ENCODE measurements around the gene VANGL1.

The VANGL1 gene

GRCh38 chr1:115706587-115707425 lies 65.0 kb downstream of the VANGL1 start:
- DNase-seq, result peak in 1 of 2 donors; percentile 11

- DNase-seq, result no peak
These were observed 69.3 kb downstream of the VANGL1 start for GRCh38 chr1:115710859-115711624.

GRCh38 chr1:115712911-115713609 lies 71.3 kb downstream of the VANGL1 start:
- DNase-seq, result no peak

GRCh38 chr1:115713906-115714305 lies 72.1 kb downstream of the VANGL1 start:
- no peak for DNase-seq

GRCh38 chr1:115714572-115715141 lies 72.9 kb downstream of the VANGL1 start:
- no peak for DNase-seq

- DNase-seq, result peak; percentile 16 to 28
These were observed 75.8 kb downstream of the VANGL1 start for GRCh38 chr1:115717541-115717940.

- DNase-seq, result no peak
These were observed 76.4 kb downstream of the VANGL1 start for GRCh38 chr1:115718011-115718754.

GRCh38 chr1:115719285-115719684 lies 77.5 kb downstream of the VANGL1 start:
- DNase-seq, result no peak

GRCh38 chr1:115722221-115722620 lies 80.5 kb downstream of the VANGL1 start:
- no peak for DNase-seq

DNA sequence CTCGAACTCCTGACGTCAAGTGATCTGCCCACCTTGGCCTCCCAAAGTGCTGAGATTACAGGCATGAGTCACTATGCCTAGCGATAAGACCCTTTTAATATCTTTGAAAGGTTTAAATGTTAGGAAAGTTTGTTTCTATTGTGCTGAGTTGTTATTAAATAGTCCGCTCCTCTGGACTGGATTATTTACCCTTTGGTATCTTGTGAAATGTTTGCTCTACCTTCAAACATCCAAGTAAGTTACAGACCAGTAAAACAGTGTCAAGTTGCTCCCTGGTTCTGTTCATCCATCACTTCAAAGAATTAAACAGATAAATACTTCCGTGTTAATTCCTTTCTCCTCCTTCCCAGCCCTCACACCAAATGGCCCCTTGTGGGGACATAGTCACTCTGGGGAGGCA lies 82.0 kb downstream of the VANGL1 start:
- DNase-seq, result no peak

GRCh38 chr1:115725600-115725999 lies 83.8 kb downstream of the VANGL1 start:
- DNase-seq, result no peak

GRCh38 chr1:115726161-115726560 lies 84.4 kb downstream of the VANGL1 start:
- no peak for DNase-seq

DNA sequence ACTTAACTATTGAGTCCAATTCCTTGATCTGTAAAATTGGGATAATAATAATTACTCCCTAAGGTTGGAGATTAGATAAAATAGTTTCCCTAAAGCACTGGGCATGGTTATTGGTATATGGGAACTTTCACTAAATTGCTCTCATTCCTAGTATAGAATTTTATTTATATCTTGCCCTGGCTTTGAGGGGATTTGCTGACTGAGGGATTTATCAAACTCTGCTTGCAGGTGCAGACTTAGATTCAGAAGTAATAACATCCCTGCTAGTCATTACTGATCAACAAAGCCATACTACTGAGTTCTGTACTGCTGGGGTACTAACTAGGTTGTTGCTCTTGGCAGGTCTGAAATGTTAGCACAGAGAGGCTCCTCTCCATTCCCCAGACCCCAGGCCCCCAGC lies 84.8 kb downstream of the VANGL1 start:
- DNase-seq, result no peak

GRCh38 chr1:115727706-115728249 lies 86.0 kb downstream of the VANGL1 start:
- DNase-seq, result peak; percentile 19 to 70

DNA sequence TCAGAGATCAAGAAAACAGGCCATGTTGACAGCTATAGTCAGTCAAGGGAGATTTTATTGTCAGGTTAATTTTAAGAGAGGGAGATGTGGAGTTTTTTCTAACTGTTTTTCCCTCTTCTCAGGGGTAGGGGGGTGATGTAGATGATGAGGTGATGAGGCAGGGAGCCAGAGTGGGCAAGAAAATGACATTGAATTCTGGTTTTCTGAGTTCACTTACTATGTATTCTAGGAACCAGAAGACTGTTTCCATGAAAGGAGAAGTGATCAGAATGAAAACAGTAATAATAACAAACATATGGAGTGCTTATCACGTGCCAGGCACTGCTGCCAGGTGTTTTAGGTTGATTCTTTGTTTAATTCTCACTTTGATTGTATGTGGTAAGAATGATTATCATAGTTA lies 86.6 kb downstream of the VANGL1 start:
- DNase-seq, result no peak

DNA sequence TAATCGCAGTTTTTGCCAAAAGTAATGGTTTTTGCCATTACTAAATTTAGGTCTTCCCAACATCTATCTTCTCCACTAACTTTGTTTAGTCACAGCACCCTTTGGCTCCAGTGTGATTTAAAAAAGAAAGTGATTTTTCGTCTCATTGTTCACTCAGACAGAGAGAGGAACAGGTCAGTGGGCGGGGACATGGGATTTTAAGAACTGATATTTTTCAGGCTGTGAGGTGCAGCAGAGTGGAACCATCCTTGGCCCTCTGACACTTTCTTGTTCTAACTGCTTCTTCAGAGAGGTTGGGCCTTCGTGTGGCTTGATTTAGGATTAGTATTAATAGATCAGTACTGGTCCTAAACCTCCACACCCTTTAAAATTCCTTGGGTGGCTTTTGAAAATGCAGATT lies 88.0 kb downstream of the VANGL1 start:
- DNase-seq, result no peak

DNA sequence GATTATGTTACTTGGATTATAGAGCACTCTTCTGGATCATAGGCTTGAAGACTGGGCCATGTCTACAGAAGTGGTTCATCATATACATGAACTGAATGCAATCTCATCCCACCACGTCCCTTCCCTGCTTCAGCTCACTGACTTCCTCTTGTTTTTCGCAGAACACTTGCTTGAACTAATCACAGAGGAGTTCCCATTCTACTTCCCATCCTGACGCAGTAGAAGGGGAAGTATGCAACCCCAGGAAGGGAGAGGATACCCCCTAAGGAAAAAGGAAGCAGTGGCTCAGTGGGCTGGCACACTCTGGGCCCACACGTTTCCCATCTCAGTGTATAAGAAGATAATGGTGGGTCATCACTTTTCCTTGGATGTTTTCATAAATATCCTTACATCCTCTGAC lies 90.5 kb downstream of the VANGL1 start:
- no peak for DNase-seq

DNA sequence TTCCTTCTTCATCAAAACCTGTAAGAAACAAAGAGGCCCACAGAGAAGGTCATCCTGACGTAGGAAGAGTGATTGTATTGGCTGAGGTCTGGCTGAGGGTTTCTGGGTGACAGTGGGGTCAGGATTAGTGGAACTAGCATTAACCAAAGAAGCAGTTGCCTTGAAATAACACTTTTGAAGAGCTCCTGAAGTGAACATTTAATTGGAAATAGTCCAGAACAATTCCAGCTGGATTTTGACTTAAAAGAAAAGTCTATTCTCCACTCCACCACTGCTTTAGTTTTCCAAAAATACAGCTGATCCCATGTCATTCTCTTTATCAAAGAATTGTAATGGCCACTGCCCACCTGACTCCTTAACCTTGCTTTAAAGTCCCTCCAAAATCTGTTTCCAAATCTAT lies 99.0 kb downstream of the VANGL1 start:
- no peak for DNase-seq

DNA sequence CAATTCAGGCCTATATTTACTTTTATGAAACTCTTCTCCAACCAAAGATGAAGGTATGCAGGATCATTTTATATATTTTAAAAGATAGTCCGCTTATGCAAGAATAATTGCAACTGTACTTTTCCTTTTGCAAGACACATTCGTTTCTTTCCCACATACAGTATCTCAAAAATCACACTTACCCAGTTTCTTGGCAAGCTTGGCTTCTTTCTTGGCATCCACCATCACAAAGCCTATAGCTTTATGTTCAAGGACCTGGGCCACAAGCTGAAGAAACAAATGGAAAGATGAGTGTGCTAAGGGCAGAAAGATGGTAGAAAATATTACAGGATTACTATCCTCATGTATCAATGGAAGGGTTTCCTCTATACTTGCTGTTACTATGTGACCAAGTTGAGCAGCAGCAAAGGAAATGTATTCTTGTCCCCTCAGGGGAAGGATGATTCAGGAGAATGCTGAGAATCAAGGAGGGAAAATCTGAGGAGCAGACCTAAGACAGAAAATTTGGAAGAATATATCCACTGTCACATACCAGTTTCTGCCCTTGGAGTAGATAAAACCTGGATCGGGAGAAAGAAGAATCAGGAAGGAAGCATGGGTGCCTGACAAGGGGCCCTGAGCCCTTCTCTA lies 103.0 kb downstream of the VANGL1 start:
- no peak for DNase-seq

DNA sequence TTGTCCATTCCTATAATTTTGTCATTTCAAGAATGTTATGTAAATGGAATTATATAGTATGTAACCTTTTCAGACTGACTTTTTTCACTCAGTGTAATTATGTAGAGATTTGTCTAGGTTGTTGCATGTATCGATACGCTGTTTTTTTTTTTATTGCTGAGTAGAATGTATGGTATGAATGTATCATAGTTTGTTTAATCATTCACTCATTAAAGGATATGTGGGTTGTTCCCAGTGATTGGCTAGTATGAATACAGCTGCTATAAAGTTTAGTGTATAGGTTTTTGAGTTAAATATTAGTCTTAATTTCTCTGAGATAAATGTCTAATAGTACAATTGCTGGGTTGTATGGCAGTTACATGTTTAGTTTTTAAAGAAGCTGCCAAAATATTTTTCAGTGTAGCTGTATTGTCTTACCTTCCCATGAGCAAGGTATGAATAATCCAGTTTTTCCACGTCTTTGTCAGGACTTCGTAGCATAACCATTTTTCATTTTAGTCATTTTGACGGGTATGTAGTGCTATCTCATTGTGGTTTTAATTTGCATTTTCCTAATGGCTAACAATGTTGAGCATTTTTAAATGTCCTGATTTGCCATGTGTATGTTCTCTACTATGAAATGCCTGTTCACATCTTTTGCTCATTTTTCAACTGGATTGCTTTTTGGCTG lies 104.4 kb downstream of the VANGL1 start:
- DNase-seq, result no peak

Measured in CD4-positive, alpha-beta T cell treated with Interferon alpha-2 for 1 hour (primary cell).